Myocyte (in vitro differentiated cells): ENCODE measurements around the gene LRRC8A. TPM values are rescaled to one million over a fixed set of nuclear protein-coding genes. Genes with fewer than 3 reads are reported as not detected.
"Not testable (repeated sequence)": the region's sequence is repeated elsewhere in the genome, so short reads cannot be mapped to it uniquely, and the experiment has no call there.

Experiments used
- DNase-seq: peaks from one replicate; pipeline ENCODE4 v3.0.0-alpha.2; 2012; ENCODE audit warnings: low read depth
- polyA plus RNA-seq: library from polyadenylated mRNA; unstranded; fragments of >200 nt; gene quantifications from one replicate; pipeline ENCODE4 v1.2.1, GENCODE V29; 2012; ENCODE audit warnings: missing spikeins
- total RNA-seq: library from RNA; depleted of rRNA; stranded (reverse); fragments of >200 nt; gene quantifications from 2 replicates; pipeline ENCODE4 v1.2.3, GENCODE V29; 2014

The LRRC8A gene
- total RNA-seq = 35.3 and 51.9 TPM in 2 replicates
- 40.0 TPM for polyA plus RNA-seq

GRCh38 chr9:128881884-128882676 lies at the start of gene LRRC8A, which contains the start of gene KYAT1:
Gene LRRC8A (plus strand): TSS chr9:128882133. CDS start chr9:128907165, 25,032 bp downstream.
Gene KYAT1 (minus strand): TSS chr9:128881950. CDS start chr9:128845405, 36,545 bp downstream.
- peak; percentile 97 for DNase-seq

GRCh38 chr9:128833696-128834095 lies 48.2 kb upstream of the LRRC8A start:
- no peak for DNase-seq

GRCh38 chr9:128835246-128836210 lies 46.4 kb upstream of the LRRC8A start:
- DNase-seq = no peak

- DNase-seq = no peak
Observed at GRCh38 chr9:128836509-128837145, 45.3 kb upstream of the LRRC8A start.

GRCh38 chr9:128838338-128838737 lies 43.6 kb upstream of the LRRC8A start:
- no peak for DNase-seq

- DNase-seq = no peak
Observed at GRCh38 chr9:128840524-128840923, 41.4 kb upstream of the LRRC8A start.

GRCh38 chr9:128841694-128842492 lies 40.0 kb upstream of the LRRC8A start:
- DNase-seq = no peak

GRCh38 chr9:128843171-128843570 lies 38.8 kb upstream of the LRRC8A start:
- DNase-seq = not testable (repeated sequence)

- peak; percentile 97 for DNase-seq
Observed at GRCh38 chr9:128845186-128845931, 36.6 kb upstream of the LRRC8A start.

GRCh38 chr9:128846680-128847030 lies 35.3 kb upstream of the LRRC8A start:
- DNase-seq = peak; percentile 64

- DNase-seq = no peak
Observed at GRCh38 chr9:128847803-128848202, 34.1 kb upstream of the LRRC8A start.

- not testable (repeated sequence) for DNase-seq
Observed at GRCh38 chr9:128851024-128851423, 30.9 kb upstream of the LRRC8A start.

- DNase-seq = peak; percentile 62
Observed at GRCh38 chr9:128851779-128852600, 29.9 kb upstream of the LRRC8A start.

GRCh38 chr9:128852646-128853045 lies 29.3 kb upstream of the LRRC8A start:
- DNase-seq = not testable (repeated sequence)

- not testable (repeated sequence) for DNase-seq
Observed at GRCh38 chr9:128854454-128854853, 27.5 kb upstream of the LRRC8A start.

- DNase-seq = not testable (repeated sequence)
Observed at GRCh38 chr9:128858476-128858875, 23.5 kb upstream of the LRRC8A start.

GRCh38 chr9:128860937-128861336 lies 21.0 kb upstream of the LRRC8A start:
- DNase-seq = no peak

- DNase-seq = no peak
Observed at GRCh38 chr9:128861501-128861900, 20.4 kb upstream of the LRRC8A start.

GRCh38 chr9:128862401-128862851 lies 19.5 kb upstream of the LRRC8A start:
- no peak for DNase-seq
